MM.1S (cell line): ENCODE results near the gene SLCO3A1.

ENCODE experiments used
- DNase-seq: peaks from one replicate; pipeline ENCODE4 v3.0.0-alpha.2; 2015
- H2AFZ ChIP-seq: fragments of 300-600 bp; sonication (generic); 2 replicates; pipeline ENCODE4 v1.6.0; 2016; ENCODE audit warnings: antibody characterized with exemption, low read length
- H3F3A ChIP-seq: fragments of 300-600 bp; sonication (generic); 2 replicates; pipeline ENCODE4 v1.6.1; 2016; ENCODE audit warnings: mild to moderate bottlenecking, antibody characterized with exemption, low read length, moderate library complexity, mixed read lengths; ENCODE audit not compliant: insufficient read depth
- H3K27ac ChIP-seq: fragments of 300-600 bp; sonication (generic); 2 replicates; pipeline ENCODE4 v1.5.1; 2016; ENCODE audit warnings: mild to moderate bottlenecking, low read length
- H3K27me3 ChIP-seq: fragments of 300-600 bp; sonication (generic); replicated peaks from 2 replicates; pipeline ENCODE4 v1.6.0; 2016; ENCODE audit warnings: low read length; ENCODE audit not compliant: insufficient read depth
- H3K36me3 ChIP-seq: fragments of 300-600 bp; sonication (generic); replicated peaks from 2 replicates; pipeline ENCODE4 v1.6.1; 2016; ENCODE audit warnings: mild to moderate bottlenecking, low read length, mixed read lengths; ENCODE audit not compliant: insufficient read depth
- H3K4me1 ChIP-seq: fragments of 300-600 bp; sonication (generic); 2 replicates; pipeline ENCODE4 v1.6.1; 2016; ENCODE audit warnings: low read length, mixed read lengths
- H3K4me2 ChIP-seq: fragments of 300-600 bp; sonication (generic); 2 replicates; pipeline ENCODE4 v1.6.0; 2016; ENCODE audit warnings: low read depth, low read length
- H3K4me3 ChIP-seq: fragments of 300-600 bp; sonication (generic); 2 replicates; pipeline ENCODE4 v1.5.1; 2016; ENCODE audit warnings: low read length, mixed read lengths
- H3K79me2 ChIP-seq: fragments of 300-600 bp; sonication (generic); 2 replicates; pipeline ENCODE4 v1.6.1; 2016; ENCODE audit warnings: mixed run types, low read length, mixed read lengths
- H3K9ac ChIP-seq: fragments of 300-600 bp; sonication (generic); 2 replicates; pipeline ENCODE4 v1.6.1; 2016; ENCODE audit warnings: low read length, mixed read lengths
- H3K9me2 ChIP-seq: fragments of 300-600 bp; sonication (generic); replicated peaks from 2 replicates; pipeline ENCODE4 v1.6.1; 2016; ENCODE audit warnings: mild to moderate bottlenecking, low read length, mixed read lengths; ENCODE audit not compliant: insufficient read depth
- H3K9me3 ChIP-seq: fragments of 300-600 bp; sonication (generic); replicated peaks from 2 replicates; pipeline ENCODE4 v1.6.1; 2016; ENCODE audit warnings: mild to moderate bottlenecking, low read length, mixed read lengths; ENCODE audit not compliant: insufficient read depth
- H4K20me1 ChIP-seq: fragments of 300-600 bp; sonication (generic); 2 replicates; pipeline ENCODE4 v1.6.1; 2016; ENCODE audit warnings: mild to moderate bottlenecking, low read length, moderate library complexity, mixed read lengths; ENCODE audit not compliant: insufficient read depth
- CTCF ChIP-seq: fragments of 300-600 bp; sonication (generic); IDR thresholded peaks from 2 replicates; pipeline ENCODE4 v1.5.1; 2016; ENCODE audit warnings: antibody characterized with exemption, low read length, mixed read lengths
- EZH2 ChIP-seq: fragments of 300-600 bp; sonication (generic); optimal IDR thresholded peaks from 2 replicates; pipeline ENCODE3; 2017; ENCODE audit warnings: low read depth, mild to moderate bottlenecking, antibody characterized with exemption, low read length, mixed read lengths
- EZH2phosphoT487 ChIP-seq: fragments of 300-600 bp; sonication (generic); IDR thresholded peaks from 2 replicates; pipeline ENCODE4 v1.6.1; 2018; ENCODE audit warnings: antibody characterized with exemption, low read length

Gene SLCO3A1

GRCh38 chr15:92166029-92166428 is 312.5 kb downstream of the SLCO3A1 start:
- Histone ChIP-seq H3K79me2 (no peaks in the 10 kb centered on the region), H3K9me3 (no peaks in the 10 kb centered on the region), H3K27ac (no peak overlapping the region), H4K20me1 (no peaks in the 10 kb centered on the region), H3F3A (no peaks in the 10 kb centered on the region), H3K9ac (no peak overlapping the region), H3K9me2 (no peaks in the 10 kb centered on the region), H3K4me2 (no peak overlapping the region), H2AFZ (no peak overlapping the region), H3K4me3 (no peak overlapping the region), H3K36me3 (no peaks in the 10 kb centered on the region), H3K4me1 (no peaks in the 10 kb centered on the region), H3K27me3 (no peaks in the 10 kb centered on the region)
- TF ChIP-seq EZH2 (no peak), EZH2phosphoT487 (no peak), CTCF (no peak)
- no peak for DNase-seq

- DNase-seq, result no peak
- Histone ChIP-seq H3K79me2 (no peaks in the 10 kb centered on the region), H3K4me2 (no peak overlapping the region), H3K36me3 (no peaks in the 10 kb centered on the region), H3K9ac (no peak overlapping the region), H3K4me3 (no peak overlapping the region), H3K27ac (no peak overlapping the region), H4K20me1 (no peaks in the 10 kb centered on the region), H3K9me2 (no peaks in the 10 kb centered on the region), H2AFZ (no peak overlapping the region), H3K4me1 (no peaks in the 10 kb centered on the region), H3K27me3 (no peaks in the 10 kb centered on the region), H3F3A (no peaks in the 10 kb centered on the region), H3K9me3 (no peaks in the 10 kb centered on the region)
- no peak for TF ChIP-seq EZH2phosphoT487
- no peak for TF ChIP-seq CTCF
- no peak for TF ChIP-seq EZH2
Measured at GRCh38 chr15:92166751-92167405, 313.4 kb downstream of the SLCO3A1 start.

GRCh38 chr15:92167451-92167850 is 313.9 kb downstream of the SLCO3A1 start:
- TF ChIP-seq EZH2 (no peak), CTCF (no peak), EZH2phosphoT487 (no peak)
- H3K4me2 ChIP-seq, result no peak overlapping the region

More at GRCh38 chr15:92167451-92167850, 313.9 kb downstream of the SLCO3A1 start:
- no peaks in the 10 kb centered on the region for H3F3A ChIP-seq
- no peak overlapping the region for H3K9ac ChIP-seq
- DNase-seq, result no peak
- H3K4me3 ChIP-seq, result no peak overlapping the region
- no peaks in the 10 kb centered on the region for H3K4me1 ChIP-seq
- H2AFZ ChIP-seq, result no peak overlapping the region
- no peaks in the 10 kb centered on the region for H4K20me1 ChIP-seq
- no peaks in the 10 kb centered on the region for H3K9me3 ChIP-seq
- no peaks in the 10 kb centered on the region for H3K27me3 ChIP-seq
- H3K79me2 ChIP-seq, result no peaks in the 10 kb centered on the region
- no peaks in the 10 kb centered on the region for H3K36me3 ChIP-seq
- H3K27ac ChIP-seq, result no peak overlapping the region
- H3K9me2 ChIP-seq, result no peaks in the 10 kb centered on the region
